ENCODE measurements around the gene MFRP.

MFRP gene

DNA sequence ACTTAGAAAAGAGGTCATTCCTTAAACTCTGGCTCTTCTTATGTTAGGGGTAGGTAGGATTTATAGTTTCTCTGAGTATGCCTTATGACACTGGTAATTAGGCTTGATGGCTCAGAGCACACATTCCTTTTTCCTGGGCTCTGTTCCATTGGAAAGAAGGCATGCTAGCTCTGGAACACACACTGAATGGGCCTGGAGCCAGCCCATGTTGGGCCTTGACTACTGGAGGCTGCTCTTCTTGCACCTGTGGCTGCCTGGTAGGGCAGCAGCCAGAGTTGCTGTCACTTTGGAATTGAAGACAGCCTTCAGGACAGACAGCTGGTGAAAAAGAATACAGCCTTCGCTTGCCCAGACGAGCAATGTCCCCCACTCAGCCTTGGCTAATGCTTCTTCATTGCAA is 47.8 kb downstream of the MFRP start:
- H3K4me3 ChIP-seq (ENCODE audit: low read depth, low read length) = no peak overlapping the region
- no peak overlapping the region for H3K27ac ChIP-seq (ENCODE audit: low read depth, low read length)
- H3K36me3 ChIP-seq (ENCODE audit: control insufficient read depth, insufficient read depth, low read length) = peaks cover 75% of the 10 kb centered on the region
- no peaks in the 10 kb centered on the region for H3K9me3 ChIP-seq (ENCODE audit: control insufficient read depth, insufficient read depth, low read depth, low read length)
- no peak overlapping the region for H3K9ac ChIP-seq (ENCODE audit: low read length)
- no peaks in the 10 kb centered on the region for H3K27me3 ChIP-seq (ENCODE audit: control insufficient read depth, insufficient read depth, low read length)
- H3K4me1 ChIP-seq (ENCODE audit: control insufficient read depth, insufficient read depth, low read length) = no peaks in the 10 kb centered on the region

DNA sequence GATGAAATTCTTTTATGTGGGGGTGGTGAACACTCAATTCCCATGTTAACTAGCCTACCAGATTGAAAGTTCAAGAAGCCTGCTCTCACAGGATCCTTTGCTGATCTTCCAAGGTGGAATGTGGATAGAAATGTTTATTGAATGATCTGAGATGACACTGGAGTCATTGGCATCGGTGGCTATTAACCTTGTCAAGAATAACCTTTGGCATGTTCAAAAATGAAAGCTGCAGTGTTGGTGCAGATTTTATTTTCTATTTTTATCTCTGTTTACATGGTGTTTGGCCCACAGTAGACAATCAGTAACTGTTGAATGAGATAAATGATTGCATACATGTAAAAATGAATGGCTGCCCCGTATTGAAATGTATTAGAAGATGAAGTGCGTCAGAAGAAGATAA is 48.6 kb downstream of the MFRP start:
- Histone ChIP-seq H3K4me3 (ENCODE audit: low read depth, low read length) (no peak overlapping the region), H3K27me3 (ENCODE audit: control insufficient read depth, insufficient read depth, low read length) (no peaks in the 10 kb centered on the region), H3K27ac (ENCODE audit: low read depth, low read length) (no peak overlapping the region), H3K4me1 (ENCODE audit: control insufficient read depth, insufficient read depth, low read length) (no peaks in the 10 kb centered on the region), H3K9me3 (ENCODE audit: control insufficient read depth, insufficient read depth, low read depth, low read length) (no peaks in the 10 kb centered on the region), H3K36me3 (ENCODE audit: control insufficient read depth, insufficient read depth, low read length) (peaks cover 70% of the 10 kb centered on the region), H3K9ac (ENCODE audit: low read length) (no peak overlapping the region)

GRCh38 chr11:119295178-119295577 is 51.3 kb downstream of the MFRP start:
- H3K4me1 ChIP-seq (ENCODE audit: control insufficient read depth, insufficient read depth, low read length) = no peaks in the 10 kb centered on the region
- peaks cover 3% of the 10 kb centered on the region; the same call in 1 of the 2 replicates for H3K9me3 ChIP-seq (ENCODE audit: control insufficient read depth, insufficient read depth, low read depth, low read length)
- H3K9ac ChIP-seq (ENCODE audit: low read length) = no peak overlapping the region
- peaks cover 55% of the 10 kb centered on the region for H3K36me3 ChIP-seq (ENCODE audit: control insufficient read depth, insufficient read depth, low read length)
- H3K4me3 ChIP-seq (ENCODE audit: low read depth, low read length) = no peak overlapping the region
- no peaks in the 10 kb centered on the region for H3K27me3 ChIP-seq (ENCODE audit: control insufficient read depth, insufficient read depth, low read length)
- H3K27ac ChIP-seq (ENCODE audit: low read depth, low read length) = no peak overlapping the region

DNA sequence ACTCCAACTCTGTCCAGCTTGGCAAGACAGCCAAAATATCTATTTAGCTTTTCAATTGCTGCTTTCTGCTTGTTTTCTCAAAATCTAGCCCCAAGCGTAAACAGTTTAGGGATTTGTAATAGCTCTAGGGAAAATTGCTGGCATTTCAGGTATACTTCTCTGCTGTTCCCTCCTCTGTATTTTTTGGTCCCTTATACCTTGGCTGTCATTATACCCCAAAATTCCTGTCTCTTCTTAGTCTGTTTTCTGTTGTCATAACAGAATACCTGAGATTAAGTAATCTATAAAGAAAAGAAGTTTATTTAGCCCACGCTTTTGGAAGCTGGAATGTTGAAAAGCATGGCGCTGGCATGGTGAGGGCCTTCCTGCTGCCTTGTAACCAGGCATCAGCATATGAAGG is 53.0 kb downstream of the MFRP start:
- peaks cover 54% of the 10 kb centered on the region for H3K36me3 ChIP-seq (ENCODE audit: control insufficient read depth, insufficient read depth, low read length)
- peaks cover 5% of the 10 kb centered on the region; the same call in 1 of the 2 replicates for H3K9me3 ChIP-seq (ENCODE audit: control insufficient read depth, insufficient read depth, low read depth, low read length)
- no peak overlapping the region for H3K4me3 ChIP-seq (ENCODE audit: low read depth, low read length)
- no peaks in the 10 kb centered on the region for H3K4me1 ChIP-seq (ENCODE audit: control insufficient read depth, insufficient read depth, low read length)
- H3K27me3 ChIP-seq (ENCODE audit: control insufficient read depth, insufficient read depth, low read length) = no peaks in the 10 kb centered on the region
- no peak overlapping the region for H3K27ac ChIP-seq (ENCODE audit: low read depth, low read length)
- H3K9ac ChIP-seq (ENCODE audit: low read length) = no peak overlapping the region

DNA sequence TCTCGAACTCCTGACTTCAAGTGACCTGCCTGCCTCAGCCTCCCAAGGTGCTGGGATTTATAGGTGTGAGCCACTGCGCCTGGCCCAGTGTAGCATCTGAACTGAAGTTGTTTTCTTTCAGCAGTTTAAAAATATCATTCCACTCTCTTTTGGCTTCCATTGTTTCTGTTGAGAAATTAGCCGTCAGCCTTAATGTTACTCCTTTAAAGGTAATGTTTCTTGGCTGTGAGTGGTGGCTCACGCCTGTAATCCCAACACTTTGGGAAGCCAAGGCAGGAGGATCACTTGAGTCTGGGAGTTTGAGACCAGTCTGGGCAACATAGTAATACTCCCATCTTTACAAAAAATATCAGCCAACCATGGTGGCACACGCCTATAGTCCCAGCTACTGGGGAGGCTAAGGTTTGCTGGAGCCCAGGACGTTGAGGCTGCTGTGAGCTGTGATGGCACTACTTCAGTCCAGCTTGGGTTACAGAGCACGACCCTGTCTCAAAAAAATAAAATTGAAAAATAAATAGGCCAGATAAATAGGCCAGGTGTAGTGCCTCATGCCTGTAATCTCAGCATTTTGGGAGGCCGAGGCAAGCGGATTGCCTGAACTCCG is 55.5 kb downstream of the MFRP start:
- Histone ChIP-seq H3K27me3 (ENCODE audit: control insufficient read depth, insufficient read depth, low read length) (no peaks in the 10 kb centered on the region), H3K9me3 (ENCODE audit: control insufficient read depth, insufficient read depth, low read depth, low read length) (peaks cover 5% of the 10 kb centered on the region; the same call in 1 of the 2 replicates), H3K9ac (ENCODE audit: low read length) (no peak overlapping the region), H3K4me3 (ENCODE audit: low read depth, low read length) (no peak overlapping the region), H3K4me1 (ENCODE audit: control insufficient read depth, insufficient read depth, low read length) (no peaks in the 10 kb centered on the region), H3K36me3 (ENCODE audit: control insufficient read depth, insufficient read depth, low read length) (peaks cover 54% of the 10 kb centered on the region), H3K27ac (ENCODE audit: low read depth, low read length) (no peak overlapping the region)

Data from HUES6 (cell line).